ENCODE results near the gene APH1A. TPM values are rescaled to one million over a fixed set of nuclear protein-coding genes. Genes with fewer than 3 reads are reported as not detected.

APH1A gene
- total RNA-seq, 3 donors from 2014 or later: 86.9 to 138 (median 104) TPM

DNA sequence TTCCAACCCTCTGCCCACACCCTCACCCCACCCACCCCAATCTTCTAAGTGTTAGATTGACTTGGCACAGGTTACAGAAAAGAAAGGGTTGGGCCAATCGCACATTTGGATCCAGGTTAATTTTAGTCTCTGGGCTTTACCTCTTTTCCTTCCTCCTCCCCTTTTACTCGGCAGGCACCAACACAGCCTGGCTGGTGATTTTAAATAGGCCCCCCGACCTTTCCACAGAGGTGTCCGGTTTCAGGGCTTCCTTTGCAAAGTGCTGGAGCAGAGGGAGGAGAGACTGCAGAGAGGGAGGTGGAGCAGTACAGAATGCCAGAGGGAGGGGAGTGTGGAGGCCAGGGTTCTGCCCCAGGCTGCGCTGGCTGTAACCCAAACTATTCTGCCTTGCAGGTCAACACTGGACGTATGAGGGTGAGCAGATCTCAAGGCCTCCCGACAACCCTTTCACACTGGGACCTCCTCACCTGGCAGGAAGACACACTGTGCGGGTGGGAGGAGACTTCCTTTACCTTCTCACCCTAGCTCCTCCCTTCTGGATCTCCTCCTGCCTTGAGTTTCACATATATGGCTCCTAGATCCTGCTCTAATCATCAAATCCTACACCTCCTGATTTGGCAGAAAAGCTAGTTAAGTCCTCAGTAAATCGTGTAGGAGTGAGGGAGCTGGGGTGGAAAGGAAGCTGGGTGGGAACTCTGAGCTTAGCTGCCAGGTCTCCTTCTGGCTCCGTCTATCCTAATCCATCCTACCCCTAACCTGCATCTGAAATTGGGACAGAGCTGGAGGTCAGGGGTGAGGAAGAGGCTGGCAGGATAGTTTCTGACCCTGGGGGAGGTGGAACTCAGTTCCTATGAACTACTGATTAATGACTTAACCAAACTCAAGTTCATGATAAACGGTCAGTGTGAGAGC is 8.8 kb downstream of the APH1A start:
- peaks cover 0 to 2% of the 10 kb centered on the region in 2 donors for H3K4me1 ChIP-seq
- no peaks in the 10 kb centered on the region for H3K9me3 ChIP-seq
- peak in 1 of 2 donors; percentile 54 for DNase-seq (ENCODE audit: low spot score in 2 of 2)
- H3K27ac ChIP-seq: peak overlapping the region; percentile 54 to 66
- no peaks in the 10 kb centered on the region for H3K27me3 ChIP-seq
- no peak for TF ChIP-seq POLR2A (IDR thresholded peaks at IDR 0.05)
- TF ChIP-seq POLR2AphosphoS5 (IDR thresholded peaks at IDR 0.05): peak in 1 of 3 donors; percentile 19
- peaks cover 4% of the 10 kb centered on the region for H3K36me3 ChIP-seq
- peak overlapping the region in 2 of 3 donors; percentile 24 to 40 for H3K4me3 ChIP-seq
- intact Hi-C loops (cut with DNase I; ENCODE audit: low total_unique reads): no loop called here

DNA sequence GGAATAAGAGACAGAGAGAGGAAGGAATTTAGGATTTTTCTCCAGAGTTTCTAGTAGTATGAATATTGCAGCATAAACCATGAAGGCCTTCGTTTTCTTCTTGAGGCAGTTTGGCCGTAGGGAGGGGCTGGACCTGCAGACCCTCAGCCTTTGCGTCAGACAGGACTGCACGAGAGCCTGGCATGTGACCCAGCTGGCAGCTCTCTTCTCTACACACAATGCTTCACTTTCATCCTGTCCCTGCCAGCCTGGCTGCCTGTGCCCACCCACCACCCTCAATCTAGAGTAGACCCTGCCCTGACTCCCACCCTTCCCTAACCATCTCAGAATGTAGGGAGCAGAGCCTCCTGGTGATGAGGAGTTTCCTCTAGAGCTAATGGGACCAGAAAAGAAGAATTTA is 9.6 kb downstream of the APH1A start:
- Histone ChIP-seq H3K4me1 (peaks cover 0 to 2% of the 10 kb centered on the region in 2 donors), H3K4me3 (no peak overlapping the region), H3K27ac (no peak overlapping the region), H3K9me3 (no peaks in the 10 kb centered on the region), H3K36me3 (no peaks in the 10 kb centered on the region), H3K27me3 (no peaks in the 10 kb centered on the region)
- intact Hi-C loops (cut with DNase I; ENCODE audit: low total_unique reads): no loop called here
- no peak for DNase-seq (ENCODE audit: low spot score in 2 of 2)
- TF ChIP-seq POLR2AphosphoS5 (IDR thresholded peaks at IDR 0.05): no peak
- TF ChIP-seq, protein P1, sequence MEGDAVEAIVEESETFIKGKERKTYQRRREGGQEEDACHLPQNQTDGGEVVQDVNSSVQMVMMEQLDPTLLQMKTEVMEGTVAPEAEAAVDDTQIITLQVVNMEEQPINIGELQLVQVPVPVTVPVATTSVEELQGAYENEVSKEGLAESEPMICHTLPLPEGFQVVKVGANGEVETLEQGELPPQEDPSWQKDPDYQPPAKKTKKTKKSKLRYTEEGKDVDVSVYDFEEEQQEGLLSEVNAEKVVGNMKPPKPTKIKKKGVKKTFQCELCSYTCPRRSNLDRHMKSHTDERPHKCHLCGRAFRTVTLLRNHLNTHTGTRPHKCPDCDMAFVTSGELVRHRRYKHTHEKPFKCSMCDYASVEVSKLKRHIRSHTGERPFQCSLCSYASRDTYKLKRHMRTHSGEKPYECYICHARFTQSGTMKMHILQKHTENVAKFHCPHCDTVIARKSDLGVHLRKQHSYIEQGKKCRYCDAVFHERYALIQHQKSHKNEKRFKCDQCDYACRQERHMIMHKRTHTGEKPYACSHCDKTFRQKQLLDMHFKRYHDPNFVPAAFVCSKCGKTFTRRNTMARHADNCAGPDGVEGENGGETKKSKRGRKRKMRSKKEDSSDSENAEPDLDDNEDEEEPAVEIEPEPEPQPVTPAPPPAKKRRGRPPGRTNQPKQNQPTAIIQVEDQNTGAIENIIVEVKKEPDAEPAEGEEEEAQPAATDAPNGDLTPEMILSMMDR (IDR thresholded peaks at IDR 0.05): no peak
- no peak for TF ChIP-seq POLR2A (IDR thresholded peaks at IDR 0.05)

DNA sequence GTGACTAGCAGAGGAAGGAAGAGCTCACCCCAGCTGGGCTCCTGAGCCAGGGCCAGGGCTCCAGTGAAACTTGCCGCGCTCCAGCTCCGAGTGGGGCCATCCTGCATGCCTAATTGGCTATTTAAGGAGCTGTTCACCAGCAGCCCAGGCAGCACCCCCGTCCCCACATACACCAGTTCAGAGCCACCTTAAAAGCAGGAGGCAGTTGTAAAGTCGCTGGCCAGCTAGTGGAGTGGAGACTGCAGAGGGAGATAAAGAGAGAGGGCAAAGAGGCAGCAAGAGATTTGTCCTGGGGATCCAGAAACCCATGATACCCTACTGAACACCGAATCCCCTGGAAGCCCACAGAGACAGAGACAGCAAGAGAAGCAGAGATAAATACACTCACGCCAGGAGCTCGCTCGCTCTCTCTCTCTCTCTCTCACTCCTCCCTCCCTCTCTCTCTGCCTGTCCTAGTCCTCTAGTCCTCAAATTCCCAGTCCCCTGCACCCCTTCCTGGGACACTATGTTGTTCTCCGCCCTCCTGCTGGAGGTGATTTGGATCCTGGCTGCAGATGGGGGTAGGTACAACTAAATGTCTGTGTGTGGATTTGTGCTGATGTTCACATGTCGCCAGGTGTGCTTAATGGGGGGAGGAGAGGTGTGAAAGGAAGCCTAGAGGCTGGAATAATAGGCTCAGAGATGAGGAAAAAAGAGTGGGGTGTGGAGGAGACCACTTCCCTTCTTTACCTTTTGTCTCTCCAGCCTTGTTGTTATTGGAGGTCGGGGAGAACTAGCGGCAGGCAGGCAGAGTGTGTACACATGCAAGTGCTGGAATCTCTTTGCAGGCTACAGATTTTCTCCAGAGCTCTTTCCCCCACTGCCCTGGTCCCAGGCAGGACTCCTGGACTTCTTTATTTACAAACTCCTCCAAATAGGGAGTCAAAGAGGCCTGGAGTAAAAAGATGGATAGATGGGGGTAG is 10.9 kb downstream of the APH1A start, which contains the start of gene CA14:
Gene CA14, plus strand, starts transcription at position 151 of the 962 bp plus-strand sequence. Its CDS starts 355 bp downstream, at position 506.
- no peaks in the 10 kb centered on the region for H3K9me3 ChIP-seq
- no peak for DNase-seq (ENCODE audit: low spot score in 2 of 2)
- H3K4me1 ChIP-seq: peaks cover 0 to 2% of the 10 kb centered on the region in 2 donors
- no peaks in the 10 kb centered on the region for H3K27me3 ChIP-seq
- intact Hi-C loops (cut with DNase I; ENCODE audit: low total_unique reads): no loop called here
- H3K4me3 ChIP-seq: no peak within 1 kb of the TSS
- TF ChIP-seq POLR2AphosphoS5 (IDR thresholded peaks at IDR 0.05) (no peak), POLR2A (IDR thresholded peaks at IDR 0.05) (no peak)
- TF ChIP-seq, protein P1 (IDR thresholded peaks at IDR 0.05): no peak
- no peaks in the 10 kb centered on the region for H3K36me3 ChIP-seq
- peak within 1 kb of the TSS in 1 of 2 donors; percentile 78 for H3K27ac ChIP-seq

DNA sequence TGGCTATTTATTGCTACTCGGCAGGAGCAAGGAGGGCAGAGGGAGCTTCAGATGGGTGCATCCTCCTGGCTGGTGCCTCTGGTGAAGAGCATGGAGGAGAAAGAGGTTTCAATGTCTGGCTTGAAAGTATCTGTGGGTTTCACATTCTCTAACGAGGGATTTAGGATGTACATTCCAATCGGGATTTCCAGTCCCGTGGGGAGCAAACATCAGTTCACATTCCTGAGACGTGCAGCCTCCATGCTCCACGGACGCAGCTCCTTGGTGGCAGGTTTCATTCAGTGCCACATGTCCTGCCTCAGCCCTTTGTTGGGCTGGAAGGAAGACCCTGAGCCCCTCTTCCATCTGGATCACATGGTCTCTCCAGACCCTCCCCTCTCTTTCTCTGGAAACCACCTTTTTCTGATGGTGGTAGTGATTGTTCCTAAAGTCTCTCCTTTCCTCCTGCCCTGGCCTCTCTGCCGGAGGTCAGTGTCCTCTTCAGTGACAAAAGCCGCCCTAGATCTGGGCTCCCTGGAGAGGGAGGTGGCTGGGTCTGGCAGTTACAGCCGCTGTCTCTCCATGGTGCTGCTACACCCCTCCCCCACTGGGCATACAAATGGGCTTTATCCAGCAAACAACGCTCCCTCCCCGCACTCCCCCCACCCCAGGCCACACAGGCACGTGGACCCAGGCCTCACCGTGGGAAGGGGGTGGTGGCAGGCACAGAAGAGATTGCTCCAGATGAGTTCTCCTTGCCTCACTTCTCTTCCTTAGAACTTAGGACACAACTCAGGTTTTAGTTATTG is 12.1 kb downstream of the APH1A start:
- Histone ChIP-seq H3K27me3 (no peaks in the 10 kb centered on the region), H3K27ac (peak overlapping the region in 1 of 2 donors; percentile 78), H3K4me3 (no peak overlapping the region), H3K36me3 (no peaks in the 10 kb centered on the region), H3K9me3 (no peaks in the 10 kb centered on the region), H3K4me1 (peaks cover 0 to 2% of the 10 kb centered on the region in 2 donors)
- intact Hi-C loops (cut with DNase I; ENCODE audit: low total_unique reads): no loop called here
- no peak for TF ChIP-seq POLR2AphosphoS5 (IDR thresholded peaks at IDR 0.05)
- TF ChIP-seq, protein P1 (IDR thresholded peaks at IDR 0.05): no peak
- no peak for TF ChIP-seq POLR2A (IDR thresholded peaks at IDR 0.05)
- DNase-seq (ENCODE audit: low spot score in 2 of 2): no peak

DNA sequence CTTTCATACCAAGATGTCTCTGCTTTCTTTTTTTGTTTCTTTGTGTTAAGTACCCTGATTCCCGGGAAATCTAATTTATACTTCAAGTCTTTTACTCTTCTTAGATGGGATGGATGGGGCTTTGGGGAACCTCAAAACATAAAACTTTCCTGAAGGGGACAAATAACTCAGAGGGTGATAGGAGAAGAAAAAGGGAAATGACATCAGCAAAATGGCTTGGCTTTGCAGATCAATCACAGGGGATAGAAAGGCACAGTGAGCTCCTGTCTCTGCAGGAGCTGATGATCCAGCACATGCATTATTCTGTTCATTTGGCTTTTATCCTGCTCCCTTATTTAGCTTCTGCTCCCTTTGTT is 12.6 kb downstream of the APH1A start:
- intact Hi-C loops (cut with DNase I; ENCODE audit: low total_unique reads): no loop called here
- H3K36me3 ChIP-seq: no peaks in the 10 kb centered on the region
- no peaks in the 10 kb centered on the region for H3K27me3 ChIP-seq
- H3K27ac ChIP-seq: peak overlapping the region in 1 of 2 donors; percentile 78
- H3K4me1 ChIP-seq: peaks cover 0 to 2% of the 10 kb centered on the region in 2 donors
- no peak for DNase-seq (ENCODE audit: low spot score in 2 of 2)
- peak overlapping the region in 2 of 3 donors; percentile 29 to 58 for H3K4me3 ChIP-seq
- H3K9me3 ChIP-seq: no peaks in the 10 kb centered on the region
- TF ChIP-seq, protein P1 (IDR thresholded peaks at IDR 0.05): no peak
- TF ChIP-seq POLR2AphosphoS5 (IDR thresholded peaks at IDR 0.05) (no peak), POLR2A (IDR thresholded peaks at IDR 0.05) (no peak)

Data from breast epithelium (tissue), 4 donors.